ENCODE data around the gene EDDM3A. TPM values are rescaled to one million over a fixed set of nuclear protein-coding genes. Genes with fewer than 3 reads are reported as not detected.

The EDDM3A gene
- total RNA-seq, 4 donors from 2014 or later, result not detected

DNA sequence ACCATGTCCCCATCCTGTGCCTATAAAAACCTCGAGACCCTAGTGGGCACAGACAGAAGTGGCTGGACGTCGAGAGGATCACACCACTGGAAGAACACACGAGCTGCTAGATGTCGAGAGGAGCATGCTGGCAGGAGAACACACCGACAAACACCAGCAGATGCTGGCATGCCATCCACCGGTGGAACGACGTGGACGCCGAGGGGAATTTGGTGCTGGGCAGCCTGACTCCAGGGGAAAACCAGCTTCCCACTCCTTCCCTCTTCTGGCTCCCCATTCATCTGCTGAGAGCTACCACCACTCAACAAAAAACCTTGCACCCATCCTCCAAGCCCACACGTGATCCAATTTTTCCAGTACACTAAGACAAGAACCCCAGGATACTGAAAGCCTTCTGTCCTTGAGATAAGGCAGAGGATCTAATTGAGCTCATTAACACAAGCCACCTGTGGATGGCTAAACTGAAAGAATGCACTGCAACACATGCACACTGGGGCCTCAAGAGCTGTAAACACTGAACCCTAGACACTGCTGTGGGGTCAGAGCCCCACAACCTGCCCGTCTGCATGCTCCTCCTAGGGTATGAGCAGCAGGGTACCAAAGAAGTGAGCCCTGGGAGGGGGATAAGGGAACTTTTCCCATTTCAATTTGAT lies 44.9 kb downstream of the EDDM3A start:
- no peaks in the 10 kb centered on the region for H3K27me3 ChIP-seq
- 92% methylated on average over 13 of the region's 13 CpGs; no CpG with 5 or more reads in 1 of the 2 donors for WGBS, 2 donors (ENCODE audit: low coverage in 1 of 2)
- intact Hi-C loops (cut with DNase I; ENCODE audit: low total_unique reads) (no loop called here), in situ Hi-C loops (cut with MboI; ENCODE audit: low pct_ligation_motif_present in 1 of 4, low pct_unique_long_range_greater_than_20kb in 1 of 4, low sequenced_read_pairs in 3 of 4) (no loop called here)
- no peak overlapping the region for H3K27ac ChIP-seq
- no peaks in the 10 kb centered on the region for H3K4me1 ChIP-seq
- no peak for TF ChIP-seq CTCF (IDR thresholded peaks at IDR 0.05)
- no peaks in the 10 kb centered on the region for H3K36me3 ChIP-seq
- H3K9me3 ChIP-seq, result no peaks in the 10 kb centered on the region
- no peak overlapping the region for H3K4me3 ChIP-seq
- no peak for DNase-seq

DNA sequence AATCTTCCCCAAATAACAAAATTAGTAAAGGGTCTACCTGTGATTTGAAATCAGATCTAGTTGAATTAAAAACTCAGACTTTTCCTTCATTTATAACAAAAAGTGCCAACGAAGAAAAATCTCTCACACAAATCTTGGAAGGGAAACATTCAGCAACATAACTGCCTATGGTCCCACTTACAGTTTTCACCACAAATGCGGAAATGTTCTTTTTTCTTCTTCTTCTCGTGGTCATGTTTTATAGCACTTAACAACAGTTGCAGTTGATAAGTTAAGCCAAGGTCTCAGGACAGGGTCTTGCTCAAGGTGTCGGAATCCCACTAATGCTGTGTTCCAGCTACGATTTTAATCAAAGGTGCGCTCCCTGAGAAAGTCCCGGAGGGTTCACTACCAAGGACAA lies 45.5 kb downstream of the EDDM3A start:
- H3K27ac ChIP-seq, result no peak overlapping the region
- no peak overlapping the region for H3K4me3 ChIP-seq
- DNase-seq, result no peak
- H3K4me1 ChIP-seq, result no peaks in the 10 kb centered on the region
- H3K27me3 ChIP-seq, result no peaks in the 10 kb centered on the region
- in situ Hi-C loops (cut with MboI; ENCODE audit: low pct_ligation_motif_present in 1 of 4, low pct_unique_long_range_greater_than_20kb in 1 of 4, low sequenced_read_pairs in 3 of 4), result no loop called here
- H3K36me3 ChIP-seq, result no peaks in the 10 kb centered on the region
- H3K9me3 ChIP-seq, result no peaks in the 10 kb centered on the region
- TF ChIP-seq POLR2A (IDR thresholded peaks at IDR 0.05) (no peak), POLR2AphosphoS5 (IDR thresholded peaks at IDR 0.05) (no peak), EP300 (IDR thresholded peaks at IDR 0.05; ENCODE audit: low read depth) (no peak), CTCF (IDR thresholded peaks at IDR 0.05) (no peak)
- intact Hi-C loops (cut with DNase I; ENCODE audit: low total_unique reads), result no loop called here
- 75 to 76% methylated on average over 5 to 7 of the region's 7 CpGs for WGBS, 2 donors (ENCODE audit: low coverage in 1 of 2)

GRCh38 chr14:20791597-20791996 lies 45.9 kb downstream of the EDDM3A start:
- Histone ChIP-seq H3K27me3 (no peaks in the 10 kb centered on the region), H3K4me3 (no peak overlapping the region), H3K9me3 (no peaks in the 10 kb centered on the region), H3K27ac (no peak overlapping the region), H3K4me1 (no peaks in the 10 kb centered on the region), H3K36me3 (no peaks in the 10 kb centered on the region)
- no peak for DNase-seq
- 60 to 70% methylated on average over 2 of the region's 2 CpGs for WGBS, 2 donors (ENCODE audit: low coverage in 1 of 2)
- TF ChIP-seq CTCF (IDR thresholded peaks at IDR 0.05), result no peak
- TF ChIP-seq POLR2AphosphoS5 (IDR thresholded peaks at IDR 0.05), result no peak
- TF ChIP-seq EP300 (IDR thresholded peaks at IDR 0.05; ENCODE audit: low read depth), result no peak
- intact Hi-C loops (cut with DNase I; ENCODE audit: low total_unique reads) (no loop called here), in situ Hi-C loops (cut with MboI; ENCODE audit: low pct_ligation_motif_present in 1 of 4, low pct_unique_long_range_greater_than_20kb in 1 of 4, low sequenced_read_pairs in 3 of 4) (no loop called here)

DNA sequence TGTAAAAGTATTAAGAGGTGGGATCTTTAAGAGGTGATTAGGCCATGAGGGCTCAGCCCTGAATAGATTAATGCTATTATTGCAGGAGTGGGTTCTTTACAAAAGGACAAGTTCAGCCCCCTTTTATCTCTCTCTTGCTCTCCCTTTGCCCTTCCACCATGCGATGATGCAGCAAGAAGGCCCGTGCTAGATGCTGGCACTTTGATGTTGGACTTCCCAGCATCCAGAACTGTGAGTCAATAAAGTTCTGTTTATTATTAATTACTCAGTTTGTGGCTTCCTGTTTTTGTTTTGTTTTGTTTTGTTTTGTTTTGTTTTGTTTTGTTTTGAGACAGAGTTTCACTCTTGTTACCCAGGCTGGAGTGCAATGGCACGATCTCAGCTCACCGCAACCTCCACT lies 46.9 kb downstream of the EDDM3A start:
- intact Hi-C loops (cut with DNase I; ENCODE audit: low total_unique reads), result no loop called here
- Histone ChIP-seq H3K27me3 (no peaks in the 10 kb centered on the region), H3K27ac (no peak overlapping the region), H3K9me3 (no peaks in the 10 kb centered on the region), H3K4me3 (no peak overlapping the region), H3K36me3 (no peaks in the 10 kb centered on the region), H3K4me1 (no peaks in the 10 kb centered on the region)
- in situ Hi-C loops (cut with MboI; ENCODE audit: low pct_ligation_motif_present in 1 of 4, low pct_unique_long_range_greater_than_20kb in 1 of 4, low sequenced_read_pairs in 3 of 4), result no loop called here
- WGBS, 2 donors (ENCODE audit: low coverage in 1 of 2), result 80 to 81% methylated on average over 3 to 4 of the region's 4 CpGs
- DNase-seq, result no peak
- no peak for TF ChIP-seq CTCF (IDR thresholded peaks at IDR 0.05)
- no peak for TF ChIP-seq POLR2AphosphoS5 (IDR thresholded peaks at IDR 0.05)
- no peak for TF ChIP-seq EP300 (IDR thresholded peaks at IDR 0.05; ENCODE audit: low read depth)
- no peak for TF ChIP-seq POLR2A (IDR thresholded peaks at IDR 0.05)
